NCI-H345 treated with DMSO at 0.1 percent for 48 hours (cell line): Measurements from ENCODE around the gene DCTN4.
"Not testable (repeated sequence)": the region's sequence is repeated elsewhere in the genome, so short reads cannot be mapped to it uniquely, and the experiment has no call there.

ENCODE experiments used
- DNase-seq: peaks from one replicate; lab custom pipeline; 2025; ENCODE audit not compliant: unreplicated experiment; lab: John Stamatoyannopoulos, UW

The DCTN4 gene

GRCh38 chr5:150758531-150759333 lies at the start of gene DCTN4:
Gene DCTN4 (minus strand): TSS chr5:150759017. CDS start chr5:150758993, 24 bp downstream.
- DNase-seq = peak; percentile 99

DNA sequence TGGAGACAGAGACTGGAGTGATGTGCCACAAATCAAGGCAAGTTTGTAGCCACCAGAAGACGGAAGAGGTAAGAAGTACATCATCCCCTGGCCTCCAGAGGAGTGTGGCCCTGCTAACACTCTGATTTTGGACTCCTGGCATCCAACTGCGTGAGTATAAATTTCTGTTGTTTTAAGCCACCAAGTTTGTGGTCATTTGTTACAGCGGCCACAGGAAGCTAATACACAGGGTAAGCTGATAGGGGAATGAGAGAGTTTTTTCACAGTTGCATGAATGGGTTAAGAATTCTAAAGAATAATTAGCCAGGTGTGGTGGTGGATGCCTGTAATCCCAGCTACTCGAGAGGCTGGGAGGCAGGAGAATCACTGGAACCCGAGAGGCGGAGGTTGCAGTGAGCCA lies 45.6 kb upstream of the DCTN4 start:
- no peak for DNase-seq

GRCh38 chr5:150801117-150801927 lies 42.5 kb upstream of the DCTN4 start:
- peak; percentile 56 for DNase-seq

GRCh38 chr5:150797384-150797783 lies 38.6 kb upstream of the DCTN4 start:
- no peak for DNase-seq

DNA sequence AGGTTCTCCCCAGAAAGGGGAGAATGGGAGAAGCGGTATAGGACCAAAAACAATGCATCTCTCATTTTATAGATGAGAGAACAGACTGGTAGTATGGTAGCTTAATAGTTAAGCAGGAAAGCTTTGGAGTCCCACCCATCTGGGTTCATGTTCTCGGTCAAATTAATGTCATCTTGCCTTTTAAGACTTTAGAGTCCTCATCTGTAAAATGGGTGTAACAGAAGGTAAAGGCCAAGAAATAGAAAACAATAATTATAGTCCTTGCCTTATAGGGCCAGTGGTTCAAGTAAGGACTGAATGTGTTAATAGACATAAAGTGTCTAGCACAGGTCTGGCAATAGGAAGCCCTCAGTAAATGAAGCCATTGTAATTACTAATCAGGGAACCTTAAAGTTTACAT lies 36.1 kb upstream of the DCTN4 start:
- no peak for DNase-seq

GRCh38 chr5:150793423-150793888 lies 34.6 kb upstream of the DCTN4 start:
- not testable (repeated sequence) for DNase-seq

DNA sequence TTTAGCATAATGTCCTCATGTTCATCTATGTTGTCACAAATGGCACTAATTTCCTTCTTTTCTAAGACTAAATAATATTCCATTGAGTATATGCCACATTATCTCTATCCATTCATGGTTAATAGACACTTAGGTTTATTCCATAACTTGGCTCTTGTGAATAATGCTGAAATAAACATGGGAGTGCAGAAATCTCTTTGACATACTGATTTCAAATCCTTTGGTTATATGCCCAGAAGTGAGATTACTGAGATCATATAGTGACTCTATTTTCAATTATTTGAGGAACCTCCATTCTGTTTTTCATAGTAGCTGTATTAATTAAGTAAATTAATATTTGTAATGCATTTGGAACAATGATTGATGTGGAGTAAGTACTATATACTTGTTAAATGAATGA lies 32.7 kb upstream of the DCTN4 start:
- DNase-seq = no peak

GRCh38 chr5:150789943-150790611 lies 31.3 kb upstream of the DCTN4 start:
- no peak for DNase-seq

DNA sequence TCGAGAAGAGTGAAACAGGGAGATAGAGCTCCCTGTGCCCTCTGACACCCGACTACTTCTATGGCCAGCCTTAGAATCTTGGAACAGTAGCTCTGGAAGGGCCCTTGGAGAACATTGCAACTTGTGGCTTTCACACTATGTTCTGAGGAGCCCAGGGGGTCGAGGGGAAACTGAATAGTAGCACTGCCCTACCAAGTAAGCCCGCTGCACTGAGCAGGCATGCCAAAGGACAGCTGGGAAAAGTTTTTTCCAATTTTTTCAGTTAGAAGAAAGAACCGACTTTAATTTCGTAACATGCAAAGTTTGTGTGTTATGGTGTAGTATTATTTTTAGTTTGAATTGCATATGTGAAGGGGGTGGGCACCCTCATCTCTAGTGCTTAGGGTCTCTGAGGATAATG lies 30.6 kb upstream of the DCTN4 start:
- no peak for DNase-seq

- DNase-seq = no peak
These were observed 30.2 kb upstream of the DCTN4 start for GRCh38 chr5:150788977-150789376.

DNA sequence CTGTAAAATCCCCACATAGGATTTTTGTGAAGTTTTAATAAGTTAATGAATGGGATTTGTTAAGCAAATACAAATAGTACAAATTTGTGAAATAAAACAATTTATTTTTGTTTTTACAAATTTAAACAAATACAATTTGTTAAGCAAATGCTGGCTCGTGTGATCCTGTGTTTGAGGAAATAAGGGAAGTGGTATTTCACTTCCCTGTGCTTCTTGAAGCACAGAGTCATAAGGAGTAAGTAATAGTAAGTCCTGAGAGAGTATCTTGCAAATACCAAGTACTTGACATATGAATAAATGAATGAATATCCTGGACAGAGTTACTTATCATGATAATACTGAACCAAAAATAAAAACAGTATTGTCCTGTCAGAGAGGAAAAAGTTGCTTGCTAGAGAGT lies 28.8 kb upstream of the DCTN4 start:
- no peak for DNase-seq

DNA sequence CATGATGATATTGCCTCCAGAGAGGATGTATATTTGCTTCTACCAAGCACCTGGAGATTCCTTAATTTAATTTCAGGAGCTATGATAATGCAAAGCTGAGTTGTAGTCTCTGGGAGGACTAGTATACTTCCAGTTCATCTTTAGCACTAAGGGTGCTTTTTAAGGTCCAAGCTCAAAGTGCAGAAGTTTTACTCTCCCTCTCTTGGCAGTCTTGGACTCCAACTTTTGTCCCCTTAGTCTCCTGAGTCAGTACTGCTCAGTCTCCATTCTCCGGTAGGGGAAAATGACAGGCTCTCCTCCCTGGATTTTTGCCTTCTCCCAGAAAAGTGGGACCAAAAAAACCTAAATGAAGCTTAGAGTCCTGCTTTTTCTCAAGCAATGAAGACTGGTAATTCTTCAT lies 28.1 kb upstream of the DCTN4 start:
- DNase-seq = no peak

DNA sequence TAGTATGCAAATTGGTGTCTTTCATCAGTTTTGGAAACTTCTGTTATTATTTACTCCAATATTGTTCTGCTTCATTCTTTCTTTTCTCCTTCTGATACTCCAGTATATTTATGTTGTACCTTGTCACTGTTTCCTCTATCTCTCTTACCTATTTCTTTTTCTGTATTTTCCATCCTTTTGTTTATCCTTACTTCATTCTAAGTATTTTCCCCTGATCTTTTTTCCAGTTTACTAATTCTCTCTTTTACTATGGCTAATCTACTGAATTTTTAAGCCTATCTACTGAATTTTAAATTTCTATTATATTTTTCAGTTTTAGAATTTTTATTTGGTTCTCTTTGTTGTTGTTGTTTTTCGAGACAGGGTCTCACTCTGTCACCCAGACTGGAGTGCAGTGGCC lies 27.1 kb upstream of the DCTN4 start:
- no peak for DNase-seq

DNA sequence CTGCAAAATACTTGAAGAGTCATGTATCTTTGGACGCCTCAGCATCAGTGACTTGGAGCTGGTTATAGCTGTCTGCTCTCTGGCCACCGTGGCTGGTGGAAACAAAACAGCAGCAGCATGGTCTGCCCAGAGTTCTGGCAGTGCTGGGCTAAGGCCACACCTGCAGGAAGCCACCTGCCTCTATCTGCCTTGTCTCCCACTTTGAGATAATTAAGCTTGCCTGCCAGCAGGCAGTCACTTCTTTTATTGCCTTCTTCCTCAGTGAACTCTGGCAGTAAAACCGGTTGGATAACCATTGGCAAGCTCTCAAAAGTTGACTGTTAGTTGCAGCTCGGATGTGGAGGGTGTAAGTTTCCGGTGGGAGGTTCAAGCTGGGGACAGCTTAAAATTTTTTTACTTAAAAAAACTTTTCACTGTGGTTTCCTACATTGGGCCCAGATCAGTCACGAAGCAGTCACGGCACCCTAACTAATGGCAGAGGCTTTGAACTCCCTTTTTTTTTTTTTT lies 24.7 kb upstream of the DCTN4 start:
- DNase-seq = peak; percentile 76

DNA sequence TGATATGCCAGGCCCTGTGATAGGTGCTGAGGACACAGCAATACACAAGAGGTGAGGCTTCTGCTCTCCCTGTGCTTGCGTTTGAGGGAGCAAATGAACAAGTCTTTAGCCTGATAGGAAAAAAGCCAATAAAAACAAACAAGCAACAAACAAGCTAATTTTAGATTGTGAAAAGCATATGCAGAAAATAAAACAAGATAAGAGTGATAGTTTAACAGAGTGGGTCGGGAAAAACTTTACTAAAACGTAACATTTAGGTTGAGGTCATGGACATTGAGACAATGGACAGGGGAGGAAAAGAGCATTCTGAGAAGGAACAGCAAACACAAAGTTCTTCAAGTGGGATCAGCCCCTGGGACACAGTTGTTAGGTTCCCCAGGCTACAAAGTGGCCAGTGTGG lies 24.0 kb upstream of the DCTN4 start:
- no peak for DNase-seq

DNA sequence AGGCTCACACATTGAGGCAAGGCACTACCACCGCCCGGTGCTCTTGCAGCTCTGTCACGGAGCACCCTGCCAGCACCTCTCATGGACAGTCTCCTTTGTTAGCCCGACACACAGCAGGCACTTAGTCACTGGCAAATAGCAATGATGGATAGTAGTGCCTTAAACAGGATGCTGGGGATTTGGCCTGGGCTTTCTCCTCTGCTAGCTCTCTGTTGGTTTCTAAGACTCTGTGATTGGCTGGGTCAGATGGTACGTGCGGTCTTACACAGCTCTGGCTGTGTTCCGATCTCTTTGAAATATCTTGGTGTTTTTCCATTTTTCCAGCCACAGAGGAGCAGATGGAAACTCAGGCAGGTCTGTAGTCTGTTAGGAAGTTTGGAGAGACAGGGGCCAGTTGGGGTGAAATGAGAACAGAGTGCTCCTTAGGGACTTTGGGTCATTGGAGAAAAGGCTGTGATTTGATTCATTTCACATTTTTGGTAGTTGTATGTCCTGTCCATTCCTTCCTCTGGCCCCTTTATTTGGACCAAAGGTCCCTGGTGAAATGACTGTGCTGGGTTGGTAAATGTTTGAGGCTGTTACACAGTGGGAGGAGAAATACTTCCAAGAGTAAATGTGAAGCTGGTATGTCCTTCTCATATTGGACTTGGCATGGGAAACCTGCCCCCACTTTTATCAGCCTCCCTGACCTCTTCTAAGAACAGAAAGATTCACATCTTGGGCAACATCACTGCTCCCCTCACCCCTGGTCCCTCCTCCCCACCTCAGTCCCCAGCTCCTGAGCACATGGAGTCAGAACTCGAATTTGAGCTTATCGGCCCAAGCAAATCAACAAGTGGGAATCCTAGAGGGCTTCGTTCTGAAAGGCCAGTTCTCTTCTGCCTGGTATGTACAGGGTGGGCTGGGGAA lies 23.1 kb upstream of the DCTN4 start:
- no peak for DNase-seq

DNA sequence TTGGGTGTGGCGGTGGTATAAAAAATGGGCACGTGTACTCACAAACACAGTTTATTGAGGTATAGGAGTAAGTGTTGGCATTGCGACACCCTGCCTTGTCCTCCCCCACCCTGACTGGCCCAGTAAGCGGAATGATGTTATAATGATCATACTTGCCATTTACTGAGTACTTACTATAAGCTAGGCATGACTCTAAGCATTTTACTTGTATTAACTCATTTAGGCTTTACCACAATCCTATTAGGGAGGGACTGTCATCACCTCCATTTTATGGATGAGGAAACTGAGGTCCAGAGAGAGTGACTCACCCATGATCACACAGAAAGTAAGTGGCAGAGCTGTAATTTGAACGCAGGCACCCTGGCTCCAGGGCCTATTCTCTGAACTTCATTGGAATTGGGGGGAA lies 22.0 kb upstream of the DCTN4 start:
- no peak for DNase-seq

DNA sequence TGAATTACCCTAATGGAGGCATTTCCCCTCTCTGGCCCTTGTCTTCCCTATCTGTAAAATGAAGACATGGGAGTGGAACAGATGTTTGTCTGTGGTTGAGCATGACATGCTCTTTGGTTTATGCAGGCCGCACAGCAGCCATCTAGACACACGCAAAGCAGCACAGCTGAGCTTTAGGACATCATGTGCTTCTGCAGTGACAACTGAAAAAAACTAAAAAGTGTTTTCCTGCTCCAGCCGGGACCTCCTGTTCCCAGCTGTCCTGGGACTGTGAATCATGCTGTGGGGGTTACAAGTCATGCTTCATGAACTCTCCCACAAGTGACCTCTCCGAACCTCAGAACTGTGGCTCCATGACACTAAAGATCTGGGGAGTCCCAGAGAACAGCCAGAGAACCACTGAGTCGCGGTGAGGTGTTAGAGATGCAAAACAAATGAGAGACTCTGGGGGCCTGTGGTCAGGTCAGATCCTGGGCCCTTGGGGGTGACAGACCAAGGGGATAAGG lies 21.4 kb upstream of the DCTN4 start:
- DNase-seq = no peak

GRCh38 chr5:150779397-150780186 lies 20.8 kb upstream of the DCTN4 start:
- no peak for DNase-seq
